ENCODE results near the gene ZIM2. TPM values are rescaled to one million over a fixed set of nuclear protein-coding genes. Genes with fewer than 3 reads are reported as not detected.
A peak's percentile ranks its signal among the peaks of the same experiment; 100 is the strongest.

Gene ZIM2
- total and polyA plus RNA-seq, 9 of the 15 experiments (the other 6 are each of a cell fraction or from before 2014, with no cell fraction given), result not detected

DNA sequence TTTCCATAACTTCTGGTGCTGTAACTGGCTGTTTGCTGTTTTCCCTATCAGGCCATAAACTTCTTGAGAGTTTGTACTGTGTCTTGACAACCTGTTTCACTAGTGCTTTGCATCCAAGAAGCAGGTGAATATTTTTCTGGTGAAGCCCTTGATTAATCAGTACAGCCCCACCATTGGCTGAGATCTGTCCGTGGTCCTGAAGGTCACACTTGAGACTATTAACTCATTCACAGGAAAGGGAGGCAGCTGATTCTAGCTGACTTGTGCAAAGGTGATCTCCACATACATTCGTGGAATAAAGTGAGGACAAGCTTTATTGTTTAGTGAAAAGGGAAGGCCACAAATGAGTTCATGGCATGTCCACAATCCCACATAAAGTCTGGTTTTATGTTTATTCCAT is 107.5 kb downstream of the ZIM2 start:
- ChIA-PET POLR2A (no interaction called here), CTCF (ENCODE audit: low intra/inter-chr PET ratio) (no interaction called here)
- peak; percentile 77 for TF ChIP-seq EHMT2 (IDR thresholded peaks at IDR 0.05)
- TF ChIP-seq, protein P1, sequence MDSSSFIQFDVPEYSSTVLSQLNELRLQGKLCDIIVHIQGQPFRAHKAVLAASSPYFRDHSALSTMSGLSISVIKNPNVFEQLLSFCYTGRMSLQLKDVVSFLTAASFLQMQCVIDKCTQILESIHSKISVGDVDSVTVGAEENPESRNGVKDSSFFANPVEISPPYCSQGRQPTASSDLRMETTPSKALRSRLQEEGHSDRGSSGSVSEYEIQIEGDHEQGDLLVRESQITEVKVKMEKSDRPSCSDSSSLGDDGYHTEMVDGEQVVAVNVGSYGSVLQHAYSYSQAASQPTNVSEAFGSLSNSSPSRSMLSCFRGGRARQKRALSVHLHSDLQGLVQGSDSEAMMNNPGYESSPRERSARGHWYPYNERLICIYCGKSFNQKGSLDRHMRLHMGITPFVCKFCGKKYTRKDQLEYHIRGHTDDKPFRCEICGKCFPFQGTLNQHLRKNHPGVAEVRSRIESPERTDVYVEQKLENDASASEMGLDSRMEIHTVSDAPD (CRISPR knock-in tag; IDR thresholded peaks at IDR 0.05), result no peak
- TF ChIP-seq, protein P2, sequence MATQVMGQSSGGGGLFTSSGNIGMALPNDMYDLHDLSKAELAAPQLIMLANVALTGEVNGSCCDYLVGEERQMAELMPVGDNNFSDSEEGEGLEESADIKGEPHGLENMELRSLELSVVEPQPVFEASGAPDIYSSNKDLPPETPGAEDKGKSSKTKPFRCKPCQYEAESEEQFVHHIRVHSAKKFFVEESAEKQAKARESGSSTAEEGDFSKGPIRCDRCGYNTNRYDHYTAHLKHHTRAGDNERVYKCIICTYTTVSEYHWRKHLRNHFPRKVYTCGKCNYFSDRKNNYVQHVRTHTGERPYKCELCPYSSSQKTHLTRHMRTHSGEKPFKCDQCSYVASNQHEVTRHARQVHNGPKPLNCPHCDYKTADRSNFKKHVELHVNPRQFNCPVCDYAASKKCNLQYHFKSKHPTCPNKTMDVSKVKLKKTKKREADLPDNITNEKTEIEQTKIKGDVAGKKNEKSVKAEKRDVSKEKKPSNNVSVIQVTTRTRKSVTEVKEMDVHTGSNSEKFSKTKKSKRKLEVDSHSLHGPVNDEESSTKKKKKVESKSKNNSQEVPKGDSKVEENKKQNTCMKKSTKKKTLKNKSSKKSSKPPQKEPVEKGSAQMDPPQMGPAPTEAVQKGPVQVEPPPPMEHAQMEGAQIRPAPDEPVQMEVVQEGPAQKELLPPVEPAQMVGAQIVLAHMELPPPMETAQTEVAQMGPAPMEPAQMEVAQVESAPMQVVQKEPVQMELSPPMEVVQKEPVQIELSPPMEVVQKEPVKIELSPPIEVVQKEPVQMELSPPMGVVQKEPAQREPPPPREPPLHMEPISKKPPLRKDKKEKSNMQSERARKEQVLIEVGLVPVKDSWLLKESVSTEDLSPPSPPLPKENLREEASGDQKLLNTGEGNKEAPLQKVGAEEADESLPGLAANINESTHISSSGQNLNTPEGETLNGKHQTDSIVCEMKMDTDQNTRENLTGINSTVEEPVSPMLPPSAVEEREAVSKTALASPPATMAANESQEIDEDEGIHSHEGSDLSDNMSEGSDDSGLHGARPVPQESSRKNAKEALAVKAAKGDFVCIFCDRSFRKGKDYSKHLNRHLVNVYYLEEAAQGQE (IDR thresholded peaks at IDR 0.05; ENCODE audit: borderline replicate concordance), result peak; percentile 84
- TF ChIP-seq, protein P2 (CRISPR knock-in tag; IDR thresholded peaks at IDR 0.05; ENCODE audit: low read depth), result no peak
- no peak for FAIRE-seq
- H3K4me2 ChIP-seq (ENCODE audit: insufficient read depth, low read length), result no peak overlapping the region
- WGBS (ENCODE audit: insufficient coverage, low coverage, missing lambda C conversion rate), result 0% methylated on average over 2 of the region's 2 CpGs
- no peaks in the 10 kb centered on the region for H3K9me3 ChIP-seq (replicated peaks; ENCODE audit: control insufficient read depth, insufficient read depth, low read depth, low read length)
- H3K9ac ChIP-seq (ENCODE audit: insufficient read depth in 1 of 2, low read depth in 2 of 2, low read length in 2 of 2), result no peak overlapping the region
- H2AFZ ChIP-seq (ENCODE audit: low read depth, low read length), result no peak overlapping the region
- H3K27ac ChIP-seq (ENCODE audit: extremely low read depth, low read depth, low read length), result no peak overlapping the region
- no peaks in the 10 kb centered on the region for H3K79me2 ChIP-seq (ENCODE audit: control insufficient read depth, insufficient read depth, low read length)
- H3K27me3 ChIP-seq (ENCODE audit: control insufficient read depth in 2 of 2, insufficient read depth in 2 of 2, low read length in 2 of 2), result no peaks in the 10 kb centered on the region
- no peaks in the 10 kb centered on the region for H3K9me1 ChIP-seq (ENCODE audit: control insufficient read depth, insufficient read depth, low read length)
- no peak for DNase-seq (ENCODE audit: extremely low read depth in 1 of 4, low spot score in 3 of 4)
- no peaks in the 10 kb centered on the region for H4K20me1 ChIP-seq (replicated peaks; ENCODE audit: control insufficient read depth, insufficient read depth, low read length)
- no peaks in the 10 kb centered on the region for H3K4me1 ChIP-seq (replicated peaks in 1 of 2; ENCODE audit: control insufficient read depth in 2 of 2, insufficient read depth in 2 of 2, low read length in 2 of 2)
- ATAC-seq, result no peak
- in situ Hi-C loops (cut with MboI), result no loop called here
- no peaks in the 10 kb centered on the region for H3K36me3 ChIP-seq (ENCODE audit: control insufficient read depth, insufficient read depth, low read length)
- no peak overlapping the region for H3K4me3 ChIP-seq
- BruUV-seq (replicated peaks), result no TSS peak
- intact Hi-C loops (cut with micrococcal nuclease), result no loop called here
